ENCODE data around the gene SRGAP2. TPM values are rescaled to one million over a fixed set of nuclear protein-coding genes. Genes with fewer than 3 reads are reported as not detected.
"Not testable (repeated sequence)": the region's sequence is repeated elsewhere in the genome, so short reads cannot be mapped to it uniquely, and the experiment has no call there.

Gene SRGAP2
- total RNA-seq, 1 experiment from 2014 or later, result 75.0 TPM

DNA sequence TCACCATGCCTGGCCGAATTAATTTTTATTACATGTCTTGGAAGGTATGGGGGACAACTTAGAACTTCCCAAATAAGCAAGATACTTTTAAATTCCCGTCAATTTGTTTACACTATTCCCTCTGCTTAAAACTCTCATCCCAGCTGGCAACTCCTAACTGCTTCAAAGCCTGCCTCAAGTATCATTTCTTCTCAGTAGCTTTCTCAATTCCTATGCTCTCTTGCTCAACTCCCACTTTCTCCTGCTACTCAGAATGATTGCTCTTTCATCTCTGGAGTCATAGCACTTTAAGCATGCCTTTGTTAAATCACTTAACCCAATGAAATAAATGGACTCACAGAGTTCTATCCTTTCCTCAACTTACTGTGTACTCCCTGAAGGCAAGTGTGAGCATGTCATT, 19.6 kb upstream of the SRGAP2 start:
- H3K9me3 ChIP-seq (ENCODE audit: control insufficient read depth, insufficient read depth, low read depth, low read length); H3K27ac ChIP-seq (ENCODE audit: low read length); H3K4me1 ChIP-seq (ENCODE audit: control insufficient read depth, insufficient read depth, low read length); POLR2A ChIA-PET; H3K27me3 ChIP-seq (ENCODE audit: control insufficient read depth, insufficient read depth, low read length); DNase-seq (ENCODE audit: low read depth, low spot score); H3K4me3 ChIP-seq (ENCODE audit: low read depth in 2 of 2, low read length in 2 of 2); in situ Hi-C loops (cut with HindIII; ENCODE audit: low pct_unique_long_range_greater_than_20kb, low sequenced_read_pairs); intact Hi-C loops (cut with micrococcal nuclease; ENCODE audit: unreplicated experiment); ATAC-seq; H3K36me3 ChIP-seq (ENCODE audit: control insufficient read depth, insufficient read depth, low read length); BruUV-seq (replicated peaks); CTCF ChIA-PET: not testable (repeated sequence)

DNA sequence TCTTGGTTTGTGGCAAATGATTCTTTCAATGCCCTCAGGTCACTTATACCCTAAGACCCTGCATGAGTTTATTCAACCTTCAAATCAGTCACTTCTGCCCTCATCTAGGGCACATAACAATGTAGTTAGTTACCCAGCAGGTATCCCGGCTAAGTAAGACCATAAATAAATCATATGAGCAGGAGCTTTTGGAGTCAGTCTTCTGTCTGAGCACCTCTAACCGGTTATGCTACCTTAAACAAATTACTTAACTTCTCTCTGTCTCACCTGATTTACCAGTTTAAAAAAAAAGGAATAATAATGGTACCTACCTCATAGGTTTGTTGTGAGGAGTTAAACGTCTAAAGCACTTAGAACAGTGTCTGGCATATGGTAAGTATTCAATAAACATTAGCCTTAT, 17.6 kb upstream of the SRGAP2 start:
- H3K27ac ChIP-seq (ENCODE audit: low read length); H3K27me3 ChIP-seq (ENCODE audit: control insufficient read depth, insufficient read depth, low read length); H3K9me3 ChIP-seq (ENCODE audit: control insufficient read depth, insufficient read depth, low read depth, low read length); intact Hi-C loops (cut with micrococcal nuclease; ENCODE audit: unreplicated experiment); BruUV-seq (replicated peaks); CTCF ChIA-PET; H3K4me3 ChIP-seq (ENCODE audit: low read depth in 2 of 2, low read length in 2 of 2); ATAC-seq; POLR2A ChIA-PET; H3K4me1 ChIP-seq (ENCODE audit: control insufficient read depth, insufficient read depth, low read length); DNase-seq (ENCODE audit: low read depth, low spot score); in situ Hi-C loops (cut with HindIII; ENCODE audit: low pct_unique_long_range_greater_than_20kb, low sequenced_read_pairs); H3K36me3 ChIP-seq (ENCODE audit: control insufficient read depth, insufficient read depth, low read length): not testable (repeated sequence)

DNA sequence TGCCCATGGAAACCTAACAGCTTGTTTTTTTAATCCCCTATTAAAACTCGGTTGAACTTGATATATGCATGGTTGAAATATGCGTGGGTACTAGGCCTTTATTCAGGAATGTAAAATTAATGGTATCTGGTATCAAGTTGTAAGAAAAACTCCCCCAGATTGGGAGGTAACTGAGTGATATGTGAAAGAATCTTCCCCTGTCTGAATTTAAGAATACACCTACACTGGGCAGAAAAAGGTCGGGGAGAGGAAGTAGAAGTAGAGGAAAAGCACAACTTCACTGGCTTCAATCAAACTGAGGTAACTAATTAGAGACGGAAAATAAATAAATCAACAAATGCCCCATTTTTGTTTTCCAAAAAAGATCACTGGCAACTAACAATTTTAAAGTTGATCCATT, 16.5 kb upstream of the SRGAP2 start:
- POLR2A ChIA-PET; H3K27me3 ChIP-seq (ENCODE audit: control insufficient read depth, insufficient read depth, low read length); H3K4me3 ChIP-seq (ENCODE audit: low read depth in 2 of 2, low read length in 2 of 2); in situ Hi-C loops (cut with HindIII; ENCODE audit: low pct_unique_long_range_greater_than_20kb, low sequenced_read_pairs); CTCF ChIA-PET; DNase-seq (ENCODE audit: low read depth, low spot score); H3K4me1 ChIP-seq (ENCODE audit: control insufficient read depth, insufficient read depth, low read length); ATAC-seq; H3K27ac ChIP-seq (ENCODE audit: low read length); H3K36me3 ChIP-seq (ENCODE audit: control insufficient read depth, insufficient read depth, low read length); H3K9me3 ChIP-seq (ENCODE audit: control insufficient read depth, insufficient read depth, low read depth, low read length); intact Hi-C loops (cut with micrococcal nuclease; ENCODE audit: unreplicated experiment): not testable (repeated sequence)
- TSS peak; percentile 78 for BruUV-seq (replicated peaks)

DNA sequence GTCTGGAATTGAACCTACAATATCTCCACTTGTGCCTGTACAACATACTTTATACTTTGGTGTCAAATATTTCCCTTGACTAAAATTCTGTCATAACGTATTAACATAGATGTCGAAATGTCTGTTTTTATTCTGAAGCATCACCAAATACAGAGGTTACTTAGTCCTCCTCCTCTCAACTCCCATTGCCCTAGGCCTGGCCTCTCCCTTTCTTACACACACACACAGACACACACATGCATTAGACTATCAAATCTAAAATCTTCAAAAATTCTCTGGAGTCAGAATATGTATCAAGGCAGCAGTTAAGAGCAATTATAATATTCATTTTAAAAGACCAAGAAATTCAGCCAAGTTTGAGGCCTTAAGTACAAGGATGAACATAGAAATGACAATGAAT, 8.2 kb upstream of the SRGAP2 start:
- H3K9me3 ChIP-seq (ENCODE audit: control insufficient read depth, insufficient read depth, low read depth, low read length); H3K27me3 ChIP-seq (ENCODE audit: control insufficient read depth, insufficient read depth, low read length); H3K27ac ChIP-seq (ENCODE audit: low read length); H3K4me1 ChIP-seq (ENCODE audit: control insufficient read depth, insufficient read depth, low read length); H3K4me3 ChIP-seq (ENCODE audit: low read depth in 2 of 2, low read length in 2 of 2); H3K36me3 ChIP-seq (ENCODE audit: control insufficient read depth, insufficient read depth, low read length); CTCF ChIA-PET; DNase-seq (ENCODE audit: low read depth, low spot score); in situ Hi-C loops (cut with HindIII; ENCODE audit: low pct_unique_long_range_greater_than_20kb, low sequenced_read_pairs); intact Hi-C loops (cut with micrococcal nuclease; ENCODE audit: unreplicated experiment); POLR2A ChIA-PET; ATAC-seq: not testable (repeated sequence)
- TSS peak; percentile 59 for BruUV-seq (replicated peaks)

DNA sequence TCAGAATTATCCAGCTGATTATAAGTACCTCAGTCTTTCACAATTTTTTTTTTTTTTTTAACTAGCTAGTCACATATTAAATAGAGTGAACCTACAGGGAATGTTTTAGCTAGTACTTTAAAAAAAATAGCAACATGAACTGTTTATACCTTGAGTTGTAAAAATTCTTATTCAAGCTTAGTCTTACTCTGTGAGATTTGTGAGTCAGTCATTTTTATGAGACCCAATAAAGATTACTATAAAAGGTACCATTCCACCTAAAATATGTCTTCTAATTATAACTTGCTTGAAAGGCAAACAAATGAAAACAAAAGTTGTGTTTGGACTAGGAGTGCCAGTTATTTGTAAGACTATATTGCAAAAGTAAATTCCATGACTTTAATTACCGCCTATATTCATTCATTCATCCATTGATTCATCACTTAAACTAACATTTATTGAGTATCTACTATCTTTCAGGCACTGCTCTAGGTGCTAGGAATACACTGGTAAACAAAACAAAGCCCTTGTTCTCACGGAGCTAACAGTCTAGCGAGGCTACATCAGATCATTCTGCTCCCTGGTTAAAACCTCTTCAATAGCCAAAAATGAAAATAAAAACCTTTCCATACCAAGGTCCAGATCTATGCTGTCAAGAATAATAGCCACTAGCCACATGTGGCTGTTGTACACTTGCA, 6.5 kb upstream of the SRGAP2 start:
- in situ Hi-C loops (cut with HindIII; ENCODE audit: low pct_unique_long_range_greater_than_20kb, low sequenced_read_pairs); H3K27me3 ChIP-seq (ENCODE audit: control insufficient read depth, insufficient read depth, low read length); H3K4me3 ChIP-seq (ENCODE audit: low read depth in 2 of 2, low read length in 2 of 2); POLR2A ChIA-PET; BruUV-seq (replicated peaks); H3K4me1 ChIP-seq (ENCODE audit: control insufficient read depth, insufficient read depth, low read length); intact Hi-C loops (cut with micrococcal nuclease; ENCODE audit: unreplicated experiment); CTCF ChIA-PET; H3K36me3 ChIP-seq (ENCODE audit: control insufficient read depth, insufficient read depth, low read length); DNase-seq (ENCODE audit: low read depth, low spot score); H3K27ac ChIP-seq (ENCODE audit: low read length); ATAC-seq; H3K9me3 ChIP-seq (ENCODE audit: control insufficient read depth, insufficient read depth, low read depth, low read length): not testable (repeated sequence)

DNA sequence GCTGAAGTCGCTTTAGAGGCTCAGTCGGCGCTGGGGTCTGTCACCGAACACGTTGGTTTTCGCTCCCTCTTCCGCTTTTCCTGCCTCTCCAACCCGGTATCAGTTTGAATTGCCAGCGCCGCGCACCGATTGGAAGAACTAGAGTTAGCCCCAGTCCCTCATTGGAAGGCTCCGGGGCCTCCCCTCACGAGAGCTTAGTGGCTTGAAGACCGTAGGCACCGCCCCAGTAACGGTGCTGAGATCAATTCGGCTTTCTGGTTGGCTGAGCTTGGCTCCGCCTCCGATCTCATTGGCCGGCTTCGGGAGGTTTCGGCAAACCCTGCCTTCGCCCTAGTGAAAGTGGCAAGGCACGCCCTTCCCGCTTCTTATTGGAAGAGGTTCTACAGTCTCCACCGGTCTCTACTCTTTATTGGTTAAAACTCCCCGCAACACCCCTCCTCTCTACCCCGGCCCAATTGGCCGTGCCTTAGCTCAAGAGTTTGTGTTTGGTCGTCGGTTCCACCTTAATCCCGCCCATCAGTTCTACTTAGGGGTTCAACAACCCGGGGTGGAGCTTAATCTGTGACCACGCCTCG, 465 bp upstream of the SRGAP2 start, which contains the start of gene FAM72A:
Gene FAM72A (minus strand): TSS at position 51 of the 575 bp plus-strand sequence. CDS start 814 bp downstream, outside the sequence.
- CTCF ChIA-PET; H3K36me3 ChIP-seq (ENCODE audit: control insufficient read depth, insufficient read depth, low read length); H3K9me3 ChIP-seq (ENCODE audit: control insufficient read depth, insufficient read depth, low read depth, low read length); POLR2A ChIA-PET; H3K27ac ChIP-seq (ENCODE audit: low read length); H3K27me3 ChIP-seq (ENCODE audit: control insufficient read depth, insufficient read depth, low read length); BruUV-seq (replicated peaks); in situ Hi-C loops (cut with HindIII; ENCODE audit: low pct_unique_long_range_greater_than_20kb, low sequenced_read_pairs); intact Hi-C loops (cut with micrococcal nuclease; ENCODE audit: unreplicated experiment); H3K4me1 ChIP-seq (ENCODE audit: control insufficient read depth, insufficient read depth, low read length): not testable (repeated sequence)
- peak; percentile 99 for DNase-seq (ENCODE audit: low read depth, low spot score)
- ATAC-seq, result peak; percentile 90
- H3K4me3 ChIP-seq (ENCODE audit: low read depth in 2 of 2, low read length in 2 of 2), result peak within 1 kb of the TSS; percentile 40 to 45

DNA sequence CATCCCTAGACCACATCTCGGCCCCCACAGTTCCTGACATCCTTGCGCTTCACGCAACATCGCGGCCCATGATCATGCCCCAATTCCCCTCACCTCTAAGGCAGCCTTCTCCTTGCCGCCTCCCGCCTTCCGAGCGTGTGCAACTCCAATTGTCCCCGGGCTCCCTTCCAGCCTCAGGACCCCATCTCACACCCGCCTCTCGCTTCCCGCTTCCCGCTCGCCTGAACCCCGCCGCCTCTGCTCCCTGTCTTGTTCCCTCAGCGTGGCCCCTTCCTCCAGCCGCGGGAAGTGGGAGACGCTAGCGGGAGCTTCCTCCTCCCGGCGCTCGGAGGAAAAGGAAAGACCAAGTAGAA, 794 bp downstream of the SRGAP2 start:
- H3K27me3 ChIP-seq (ENCODE audit: control insufficient read depth, insufficient read depth, low read length); H3K27ac ChIP-seq (ENCODE audit: low read length); in situ Hi-C loops (cut with HindIII; ENCODE audit: low pct_unique_long_range_greater_than_20kb, low sequenced_read_pairs); H3K9me3 ChIP-seq (ENCODE audit: control insufficient read depth, insufficient read depth, low read depth, low read length); BruUV-seq (replicated peaks); H3K36me3 ChIP-seq (ENCODE audit: control insufficient read depth, insufficient read depth, low read length); H3K4me1 ChIP-seq (ENCODE audit: control insufficient read depth, insufficient read depth, low read length); CTCF ChIA-PET; ATAC-seq; intact Hi-C loops (cut with micrococcal nuclease; ENCODE audit: unreplicated experiment); POLR2A ChIA-PET; DNase-seq (ENCODE audit: low read depth, low spot score): not testable (repeated sequence)
- peak overlapping the region; percentile 36 to 43 for H3K4me3 ChIP-seq (ENCODE audit: low read depth in 2 of 2, low read length in 2 of 2)

Data from Panc1 (cell line).